Trophoblast cell (in vitro differentiated cells and primary cell): Measurements from ENCODE around the gene STX2.

Source experiments
- DNase-seq, 2 donors: peaks; one replicate each; pipeline ENCODE4 v3.0.0-alpha.2; 2016
- H2AFZ ChIP-seq: 2 replicates; pipeline ENCODE4 v1.6.1; 2013; ENCODE audit warnings: low read length, moderate library complexity, mild to moderate bottlenecking; ENCODE audit not compliant: insufficient read depth, poor library complexity
- H2AK5ac ChIP-seq: 2 replicates; pipeline ENCODE4 v1.6.1; 2013; ENCODE audit warnings: mild to moderate bottlenecking, low read length
- H2BK120ac ChIP-seq: 2 replicates; pipeline ENCODE4 v1.6.1; 2013; ENCODE audit warnings: low read length, mild to moderate bottlenecking, moderate library complexity; ENCODE audit not compliant: insufficient read depth, poor library complexity
- H2BK12ac ChIP-seq: 2 replicates; pipeline ENCODE4 v1.6.1; 2013; ENCODE audit warnings: mild to moderate bottlenecking, low read length, moderate library complexity
- H2BK5ac ChIP-seq: 2 replicates; pipeline ENCODE4 v1.6.1; 2013; ENCODE audit warnings: low read length, low read depth, moderate library complexity, mild to moderate bottlenecking; ENCODE audit not compliant: poor library complexity
- H3K14ac ChIP-seq: 2 replicates; pipeline ENCODE4 v1.6.1; 2013; ENCODE audit warnings: mild to moderate bottlenecking, low read length
- H3K18ac ChIP-seq: 2 replicates; pipeline ENCODE4 v1.6.1; 2013; ENCODE audit warnings: mild to moderate bottlenecking, low read length
- H3K23ac ChIP-seq: 2 replicates; pipeline ENCODE4 v1.6.1; 2013; ENCODE audit warnings: low read length
- H3K27ac ChIP-seq: 2 replicates; pipeline ENCODE4 v1.5.1; 2013; ENCODE audit warnings: low read depth, mild to moderate bottlenecking, inconsistent platforms, low read length, moderate library complexity
- H3K27me3 ChIP-seq: 2 replicates; pipeline ENCODE4 v1.6.1; 2013; ENCODE audit warnings: inconsistent platforms, mild to moderate bottlenecking, low read length, moderate library complexity; ENCODE audit not compliant: insufficient read depth
- H3K36me3 ChIP-seq, 2 experiments: 1 replicate in 1 of 2; 2 replicates in 1 of 2; pipeline ENCODE4 v1.6.1; 2013; ENCODE audit warnings: low read length in 2 of 2, mild to moderate bottlenecking in 2 of 2, moderate library complexity in 1 of 2; ENCODE audit not compliant: insufficient read depth in 2 of 2, control insufficient read depth in 1 of 2
- H3K4ac ChIP-seq: 2 replicates; pipeline ENCODE4 v1.6.1; 2013; ENCODE audit warnings: low read depth, mild to moderate bottlenecking, low read length, moderate library complexity
- H3K4me1 ChIP-seq, 2 experiments: 1 replicate in 1 of 2; 2 replicates in 1 of 2; pipeline ENCODE4 v1.6.1; 2013; ENCODE audit warnings: low read length in 2 of 2, mild to moderate bottlenecking in 2 of 2, moderate library complexity in 1 of 2; ENCODE audit not compliant: insufficient read depth in 2 of 2, control insufficient read depth in 1 of 2
- H3K4me2 ChIP-seq: 2 replicates; pipeline ENCODE4 v1.6.1; 2013; ENCODE audit warnings: inconsistent platforms, mild to moderate bottlenecking, low read length, moderate library complexity
- H3K4me3 ChIP-seq: 2 replicates; pipeline ENCODE4 v1.5.1; 2013; ENCODE audit warnings: mild to moderate bottlenecking, low read depth, low read length, inconsistent platforms
- H3K79me1 ChIP-seq: one replicate; pipeline ENCODE4 v1.6.1; 2013; ENCODE audit warnings: low read length
- H3K79me2 ChIP-seq: 2 replicates; pipeline ENCODE4 v1.6.1; 2013; ENCODE audit warnings: low read length, mild to moderate bottlenecking; ENCODE audit not compliant: control insufficient read depth, insufficient read depth, poor library complexity
- H3K9ac ChIP-seq: 2 replicates; pipeline ENCODE4 v1.6.1; 2013; ENCODE audit warnings: mild to moderate bottlenecking, low read length
- H3K9me3 ChIP-seq: 2 replicates; pipeline ENCODE4 v1.6.1; 2013; ENCODE audit warnings: low read depth, mild to moderate bottlenecking, control low read depth, inconsistent platforms, low read length; ENCODE audit not compliant: insufficient read depth
- H4K12ac ChIP-seq: 2 replicates; pipeline ENCODE4 v1.6.1; 2013; ENCODE audit warnings: low read depth, mild to moderate bottlenecking, low read length, moderate library complexity
- H4K8ac ChIP-seq: 2 replicates; pipeline ENCODE4 v1.6.1; 2013; ENCODE audit warnings: low read depth, mild to moderate bottlenecking, low read length, moderate library complexity
- H4K91ac ChIP-seq: one replicate; pipeline ENCODE4 v1.6.1; 2013; ENCODE audit warnings: low read depth, mild to moderate bottlenecking, low read length, moderate library complexity
- WGBS: extraction: QIAGEN DNeasy Blood & Tissue Kit; methylation state at CpG from one replicate; pipeline ENCODE4 v1.1.7; 2013; ENCODE audit warnings: missing lambda C conversion rate; ENCODE audit not compliant: insufficient read length, insufficient coverage; ENCODE audit errors: extremely low coverage; 5-methylcytosine and 5-hydroxymethylcytosine counted together

Gene STX2

GRCh38 chr12:130831246-130831645, 7.8 kb downstream of the STX2 start:
- H2BK5ac ChIP-seq: no peak overlapping the region
- H3K23ac ChIP-seq: no peak overlapping the region
- H2AFZ ChIP-seq: no peak overlapping the region
- H3K4me3 ChIP-seq: no peak overlapping the region
- no peak overlapping the region for H4K12ac ChIP-seq
- no peak overlapping the region for H2BK12ac ChIP-seq
- H3K4me1 ChIP-seq: no peaks in the 10 kb centered on the region
- no peak overlapping the region for H3K9ac ChIP-seq
- H3K18ac ChIP-seq: no peak overlapping the region
- no peak overlapping the region for H3K4ac ChIP-seq
- peaks cover 4% of the 10 kb centered on the region for H3K9me3 ChIP-seq
- H3K27me3 ChIP-seq: no peaks in the 10 kb centered on the region
- H4K8ac ChIP-seq: no peak overlapping the region
- no peak for DNase-seq
- H4K91ac ChIP-seq: no peak overlapping the region
- no peak overlapping the region for H3K4me2 ChIP-seq
- H3K36me3 ChIP-seq: peaks cover 0 to 2% of the 10 kb centered on the region in 2 experiments
- no peak overlapping the region for H2BK120ac ChIP-seq
- no peaks in the 10 kb centered on the region for H3K79me1 ChIP-seq
- H2AK5ac ChIP-seq: no peak overlapping the region
- no CpG with 5 or more reads among the region's 4 CpGs for WGBS
- H3K79me2 ChIP-seq: no peaks in the 10 kb centered on the region
- H3K14ac ChIP-seq: no peak overlapping the region
- no peak overlapping the region for H3K27ac ChIP-seq

GRCh38 chr12:130830246-130830551, 8.9 kb downstream of the STX2 start:
- Histone ChIP-seq H3K14ac (no peak overlapping the region), H4K8ac (no peak overlapping the region), H3K9ac (no peak overlapping the region), H3K79me1 (no peaks in the 10 kb centered on the region), H3K79me2 (no peaks in the 10 kb centered on the region), H3K9me3 (peaks cover 4% of the 10 kb centered on the region), H3K36me3 (peaks cover 0 to 2% of the 10 kb centered on the region in 2 experiments), H2AK5ac (no peak overlapping the region), H3K27ac (no peak overlapping the region), H4K12ac (no peak overlapping the region), H4K91ac (no peak overlapping the region), H3K4me1 (no peaks in the 10 kb centered on the region), H2BK12ac (no peak overlapping the region), H3K27me3 (no peaks in the 10 kb centered on the region), H3K18ac (no peak overlapping the region), H2BK5ac (no peak overlapping the region), H3K4ac (no peak overlapping the region), H3K4me3 (no peak overlapping the region), H2BK120ac (no peak overlapping the region), H3K23ac (no peak overlapping the region), H3K4me2 (no peak overlapping the region), H2AFZ (no peak overlapping the region)
- WGBS: no CpG with 5 or more reads among the region's 14 CpGs
- no peak for DNase-seq

DNA sequence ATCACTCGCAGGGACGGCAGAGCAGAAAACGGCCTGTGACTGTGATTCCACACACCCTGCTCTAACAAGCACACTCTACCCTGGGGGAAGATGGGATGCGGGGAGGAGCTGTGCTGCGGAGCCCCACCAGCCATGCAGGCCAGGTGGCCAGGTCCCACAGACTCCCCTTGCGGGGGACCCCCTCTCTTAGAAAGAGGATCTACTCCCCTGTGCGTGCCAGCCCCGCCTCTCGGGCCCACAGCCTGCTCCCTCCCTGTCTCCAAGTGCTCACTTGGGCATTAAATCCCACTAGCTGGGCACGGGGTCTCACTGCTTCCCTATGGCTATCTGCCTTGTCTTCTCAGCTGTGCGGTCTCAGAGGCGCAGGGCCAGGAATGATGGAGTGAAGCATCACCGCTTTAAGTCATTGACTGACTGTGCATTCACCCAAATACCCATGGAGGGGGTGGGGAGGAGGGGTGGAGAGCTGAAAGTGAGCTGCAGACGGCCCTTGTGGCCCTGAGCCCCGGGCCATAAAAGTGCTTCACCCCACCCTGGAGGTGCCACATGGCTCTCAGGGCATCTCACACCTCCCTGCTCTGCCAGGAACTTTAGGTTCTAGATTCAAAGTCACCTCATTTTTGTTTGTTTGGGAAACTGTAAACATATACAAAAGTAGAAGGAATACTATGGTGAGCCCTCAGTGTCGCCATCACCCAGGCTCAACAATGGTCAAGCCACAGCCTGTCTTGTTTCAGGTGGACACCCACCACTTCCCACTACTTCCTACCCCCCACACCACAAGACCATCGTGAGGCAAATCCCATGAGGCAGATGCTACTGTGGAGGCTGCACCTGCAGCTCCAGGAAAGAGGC, 9.4 kb downstream of the STX2 start:
- H3K4me3 ChIP-seq: no peak overlapping the region
- H3K23ac ChIP-seq: no peak overlapping the region
- DNase-seq: no peak
- H3K9ac ChIP-seq: no peak overlapping the region
- H3K18ac ChIP-seq: no peak overlapping the region
- no peak overlapping the region for H2AK5ac ChIP-seq
- no peak overlapping the region for H2AFZ ChIP-seq
- no peaks in the 10 kb centered on the region for H3K27me3 ChIP-seq
- no peak overlapping the region for H2BK120ac ChIP-seq
- H2BK12ac ChIP-seq: no peak overlapping the region
- no peaks in the 10 kb centered on the region for H3K36me3 ChIP-seq
- H4K12ac ChIP-seq: no peak overlapping the region
- no peak overlapping the region for H3K4me2 ChIP-seq
- H2BK5ac ChIP-seq: no peak overlapping the region
- no peaks in the 10 kb centered on the region for H3K79me1 ChIP-seq
- no peak overlapping the region for H3K14ac ChIP-seq
- no CpG with 5 or more reads among the region's 17 CpGs for WGBS
- no peaks in the 10 kb centered on the region for H3K4me1 ChIP-seq
- H4K8ac ChIP-seq: no peak overlapping the region
- H4K91ac ChIP-seq: no peak overlapping the region
- H3K4ac ChIP-seq: no peak overlapping the region
- H3K79me2 ChIP-seq: no peaks in the 10 kb centered on the region
- H3K9me3 ChIP-seq: peaks cover 4% of the 10 kb centered on the region
- H3K27ac ChIP-seq: no peak overlapping the region

DNA sequence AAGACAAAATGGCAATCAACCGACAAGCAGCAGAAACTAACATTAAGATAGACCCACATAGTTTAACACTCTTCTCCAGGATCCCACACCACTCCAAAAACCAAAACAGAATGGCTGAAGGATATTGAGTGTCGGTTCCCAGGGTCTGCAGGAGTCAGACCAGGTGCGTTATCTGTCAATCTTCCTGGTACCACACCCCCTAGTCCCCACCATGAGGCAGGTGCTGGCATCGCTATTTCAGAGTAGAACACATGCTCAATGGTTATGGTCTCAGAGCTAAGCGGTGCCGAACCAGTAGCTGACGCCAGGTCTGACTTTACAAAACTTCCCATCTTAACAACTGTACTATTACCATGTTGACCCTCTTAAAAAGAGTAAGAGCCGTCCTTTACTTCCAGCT, 10.2 kb downstream of the STX2 start:
- Histone ChIP-seq H3K79me1 (no peaks in the 10 kb centered on the region), H2AFZ (no peak overlapping the region), H3K79me2 (no peaks in the 10 kb centered on the region), H3K27me3 (no peaks in the 10 kb centered on the region), H2BK120ac (no peak overlapping the region), H3K4ac (no peak overlapping the region), H3K4me2 (no peak overlapping the region), H2AK5ac (no peak overlapping the region), H2BK5ac (no peak overlapping the region), H3K4me3 (no peak overlapping the region), H3K27ac (no peak overlapping the region), H4K8ac (no peak overlapping the region), H3K14ac (no peak overlapping the region), H4K12ac (no peak overlapping the region), H3K36me3 (no peaks in the 10 kb centered on the region), H2BK12ac (no peak overlapping the region), H3K4me1 (no peaks in the 10 kb centered on the region), H3K23ac (no peak overlapping the region), H3K9me3 (peaks cover 4% of the 10 kb centered on the region), H3K9ac (no peak overlapping the region), H4K91ac (no peak overlapping the region), H3K18ac (no peak overlapping the region)
- WGBS: no CpG with 5 or more reads among the region's 8 CpGs
- DNase-seq: no peak
